CD4-positive, alpha-beta T cell (primary cell): ENCODE results near the gene TACO1. TPM values are rescaled to one million over a fixed set of nuclear protein-coding genes. Genes with fewer than 3 reads are reported as not detected.

ENCODE experiments used
- ATAC-seq: fragments of 200-7000 bp; cut with Tn5 transposase; one replicate; pipeline ENCODE4 v1.10.0; 2022; ENCODE audit warnings: mild to moderate bottlenecking; ENCODE audit not compliant: poor library complexity
- CTCF ChIA-PET: fragments of 350-600 bp; sonication (Branson Sonifier 250); formaldehyde crosslinking; loops from one replicate; lab custom pipeline; 2021; ENCODE audit warnings: antibody characterized with exemption, inconsistent platforms; lab: Charles Lee
- POLR2A ChIA-PET: fragments of 350-600 bp; sonication (Branson Sonifier 250); formaldehyde crosslinking; loops from one replicate; lab custom pipeline; 2021; ENCODE audit warnings: antibody characterized with exemption, inconsistent platforms; lab: Charles Lee
- DNase-seq, 14 experiments: peaks; one replicate each; pipeline ENCODE4 v3.0.0-alpha.2; 2013 to 2020; ENCODE audit warnings: mixed read lengths in 2 of 14
- H3K27ac ChIP-seq, 2 donors: one replicate each; pipeline versions ENCODE4 v1.5.1 to v1.7.0; 2013; ENCODE audit warnings: low read length in 2 of 2, low read depth in 1 of 2, mild to moderate bottlenecking in 1 of 2
- H3K27me3 ChIP-seq, 2 experiments: 1 replicate in 1 of 2; 2 replicates in 1 of 2; pipeline versions ENCODE4 v1.6.1 to v1.7.0; 2013; ENCODE audit warnings: low read length in 2 of 2, control low read depth in 1 of 2, mild to moderate bottlenecking in 1 of 2, moderate library complexity in 1 of 2; ENCODE audit not compliant: insufficient read depth in 2 of 2, control insufficient read depth in 1 of 2
- H3K36me3 ChIP-seq: one replicate; pipeline ENCODE4 v1.6.1; 2013; ENCODE audit warnings: low read length, control low read depth; ENCODE audit not compliant: insufficient read depth
- H3K4me1 ChIP-seq: one replicate; pipeline ENCODE4 v1.6.1; 2013; ENCODE audit warnings: low read length, control low read depth; ENCODE audit not compliant: insufficient read depth
- H3K4me3 ChIP-seq: one replicate; pipeline ENCODE4 v1.5.1; 2013; ENCODE audit warnings: mild to moderate bottlenecking, low read length, moderate library complexity
- H3K9me3 ChIP-seq, 2 experiments: 1 replicate in 1 of 2; 2 replicates in 1 of 2; pipeline versions ENCODE4 v1.6.1 to v1.7.0; 2013; ENCODE audit warnings: low read length in 2 of 2, mild to moderate bottlenecking in 2 of 2, control low read depth in 1 of 2, moderate library complexity in 1 of 2; ENCODE audit not compliant: control insufficient read depth in 1 of 2, insufficient read depth in 1 of 2
- H3K27ac Mint-ChIP-seq: one replicate; pipeline ENCODE4 v1.8.0; 2020; ENCODE audit warnings: mixed read lengths
- H3K27me3 Mint-ChIP-seq: one replicate; pipeline ENCODE4 v1.8.0; 2021; ENCODE audit warnings: mixed read lengths
- H3K36me3 Mint-ChIP-seq: one replicate; pipeline ENCODE4 v1.8.0; 2021; ENCODE audit warnings: low read depth, mixed read lengths
- H3K4me1 Mint-ChIP-seq: one replicate; pipeline ENCODE4 v1.8.0; 2021; ENCODE audit warnings: low read depth, mixed read lengths
- H3K4me3 Mint-ChIP-seq: one replicate; pipeline ENCODE4 v1.8.0; 2020; ENCODE audit warnings: mild to moderate bottlenecking, mixed read lengths
- H3K9me3 Mint-ChIP-seq: one replicate; pipeline ENCODE4 v1.8.0; 2020; ENCODE audit warnings: mixed read lengths
- intact Hi-C, 2 experiments: fragments of 100-400 bp; cut with DNase I in 1 of 2; cut with micrococcal nuclease in 1 of 2; formaldehyde crosslinking; loops; one replicate each; pipeline versions ENCODE4 v1.15.1 to v1.9.0; 2023 to 2025; cut with DNase I, micrococcal nuclease
- total RNA-seq, 174 experiments: library from RNA in 2 of 174; stranded (reverse) in 2 of 174; gene quantifications; one replicate each; pipeline ENCODE4 v1.2.3 and lab custom pipeline; 2021 to 2026
- TF ChIP-seq, protein P1 (sequence below): fragments of 200-600 bp; IDR thresholded peaks from one replicate; pipeline ENCODE4 v1.8.0; 2022; ENCODE audit warnings: antibody characterized with exemption, mild to moderate bottlenecking

The TACO1 gene
- total RNA-seq, 2 experiments from 2014 or later: 11.3 to 13.2 TPM

DNA sequence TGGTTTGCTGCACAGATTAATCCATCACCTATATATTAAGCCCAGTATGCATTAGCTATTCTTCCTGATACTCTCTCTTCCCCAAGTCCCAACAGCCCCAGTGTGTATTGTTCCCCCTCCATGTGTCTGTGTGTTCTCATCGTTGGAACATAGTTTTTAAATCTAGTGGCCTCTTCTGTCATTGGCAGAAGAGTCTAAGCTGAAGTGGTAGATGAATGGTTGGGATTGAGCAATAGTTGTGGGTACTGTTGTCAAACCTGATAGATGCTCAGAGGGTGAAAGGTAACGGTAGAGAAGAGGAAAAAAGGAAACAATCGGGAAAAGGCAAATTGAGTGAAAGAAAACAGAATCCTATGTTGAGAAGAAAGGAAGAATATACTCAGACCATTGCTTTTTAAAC is 51.4 kb downstream of the TACO1 start:
- Mint-ChIP-seq H3K9me3 (no peaks in the 10 kb centered on the region), H3K27ac (no peak overlapping the region), H3K4me3 (no peak overlapping the region), H3K4me1 (peaks cover 11% of the 10 kb centered on the region), H3K36me3 (peaks cover 88% of the 10 kb centered on the region), H3K27me3 (no peaks in the 10 kb centered on the region)
- no peak overlapping the region for H3K4me3 ChIP-seq
- intact Hi-C loops: no loop called here
- no peak for ATAC-seq
- H3K36me3 ChIP-seq: peaks cover 35% of the 10 kb centered on the region
- peaks cover 8% of the 10 kb centered on the region for H3K4me1 ChIP-seq
- no peaks in the 10 kb centered on the region for H3K27me3 ChIP-seq
- CTCF ChIA-PET: no interaction called here
- H3K9me3 ChIP-seq: no peaks in the 10 kb centered on the region
- TF ChIP-seq, protein P1, sequence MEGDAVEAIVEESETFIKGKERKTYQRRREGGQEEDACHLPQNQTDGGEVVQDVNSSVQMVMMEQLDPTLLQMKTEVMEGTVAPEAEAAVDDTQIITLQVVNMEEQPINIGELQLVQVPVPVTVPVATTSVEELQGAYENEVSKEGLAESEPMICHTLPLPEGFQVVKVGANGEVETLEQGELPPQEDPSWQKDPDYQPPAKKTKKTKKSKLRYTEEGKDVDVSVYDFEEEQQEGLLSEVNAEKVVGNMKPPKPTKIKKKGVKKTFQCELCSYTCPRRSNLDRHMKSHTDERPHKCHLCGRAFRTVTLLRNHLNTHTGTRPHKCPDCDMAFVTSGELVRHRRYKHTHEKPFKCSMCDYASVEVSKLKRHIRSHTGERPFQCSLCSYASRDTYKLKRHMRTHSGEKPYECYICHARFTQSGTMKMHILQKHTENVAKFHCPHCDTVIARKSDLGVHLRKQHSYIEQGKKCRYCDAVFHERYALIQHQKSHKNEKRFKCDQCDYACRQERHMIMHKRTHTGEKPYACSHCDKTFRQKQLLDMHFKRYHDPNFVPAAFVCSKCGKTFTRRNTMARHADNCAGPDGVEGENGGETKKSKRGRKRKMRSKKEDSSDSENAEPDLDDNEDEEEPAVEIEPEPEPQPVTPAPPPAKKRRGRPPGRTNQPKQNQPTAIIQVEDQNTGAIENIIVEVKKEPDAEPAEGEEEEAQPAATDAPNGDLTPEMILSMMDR: no peak
- POLR2A ChIA-PET: no interaction called here
- no peak for DNase-seq
- H3K27ac ChIP-seq: no peak overlapping the region

DNA sequence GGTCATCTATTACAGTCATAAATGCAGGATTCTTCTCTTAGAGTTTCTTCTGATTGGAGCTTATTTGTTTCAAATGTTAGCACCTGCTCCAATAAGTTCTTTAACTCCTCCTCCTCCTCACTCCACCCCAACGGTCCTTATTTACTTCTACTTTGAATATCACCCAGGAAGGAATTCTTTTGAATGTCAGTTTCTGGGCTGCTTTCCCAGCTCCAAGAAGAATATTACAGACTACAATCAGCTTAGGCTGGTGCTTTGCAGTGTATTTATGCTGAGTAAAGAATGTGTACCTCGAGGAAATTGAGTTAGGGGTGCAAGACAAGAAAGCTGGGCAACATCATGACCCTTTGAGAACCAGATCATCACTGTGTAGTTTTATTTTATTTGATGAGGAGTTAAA is 52.4 kb downstream of the TACO1 start:
- intact Hi-C loops: no loop called here
- H3K27me3 Mint-ChIP-seq: no peaks in the 10 kb centered on the region
- Histone ChIP-seq H3K27ac (no peak overlapping the region), H3K9me3 (no peaks in the 10 kb centered on the region), H3K4me1 (peaks cover 8% of the 10 kb centered on the region), H3K4me3 (no peak overlapping the region), H3K36me3 (peaks cover 40% of the 10 kb centered on the region), H3K27me3 (no peaks in the 10 kb centered on the region)
- DNase-seq (no peak), ATAC-seq (no peak)
- H3K4me1 Mint-ChIP-seq: peaks cover 11% of the 10 kb centered on the region
- TF ChIP-seq, protein P1: no peak
- ChIA-PET CTCF (no interaction called here), POLR2A (no interaction called here)
- H3K4me3 Mint-ChIP-seq: no peak overlapping the region
- H3K36me3 Mint-ChIP-seq: peaks cover 90% of the 10 kb centered on the region
- no peak overlapping the region for H3K27ac Mint-ChIP-seq
- no peaks in the 10 kb centered on the region for H3K9me3 Mint-ChIP-seq

DNA sequence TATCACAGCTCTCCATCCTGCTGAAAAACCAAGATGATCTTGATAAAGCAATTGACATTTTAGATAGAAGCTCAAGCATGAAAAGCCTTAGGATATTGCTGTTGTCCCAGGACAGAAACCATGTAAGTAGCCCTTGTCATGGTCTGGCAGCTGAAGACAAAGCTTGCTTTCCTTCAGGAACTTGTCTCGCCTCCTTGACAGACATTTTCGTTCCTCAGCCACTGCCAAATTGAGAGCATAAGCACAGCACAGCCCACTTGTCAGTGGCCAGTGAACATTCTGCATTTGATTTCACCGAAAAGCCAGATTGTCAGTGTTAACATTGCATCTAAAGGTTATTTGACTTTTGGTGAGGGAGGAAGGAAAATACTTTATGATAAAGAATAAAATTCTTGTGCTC is 57.1 kb downstream of the TACO1 start:
- intact Hi-C loops: no loop called here
- H3K4me3 Mint-ChIP-seq: no peak overlapping the region
- ChIA-PET CTCF (no interaction called here), POLR2A (interaction anchor here (0.6 to 1.4 kb wide), 3 partner anchors 35 to 52 kb away, joined by 3 to 7 read pairs (median 5); partner anchors contain the start of gene MAP3K3)
- H3K27ac Mint-ChIP-seq: no peak overlapping the region
- H3K4me1 Mint-ChIP-seq: no peaks in the 10 kb centered on the region
- no peak for DNase-seq
- ATAC-seq: no peak
- H3K4me1 ChIP-seq: no peaks in the 10 kb centered on the region
- H3K27ac ChIP-seq: no peak overlapping the region
- peaks cover 91% of the 10 kb centered on the region for H3K36me3 Mint-ChIP-seq
- H3K27me3 ChIP-seq: no peaks in the 10 kb centered on the region
- no peak overlapping the region for H3K4me3 ChIP-seq
- TF ChIP-seq, protein P1: no peak
- no peaks in the 10 kb centered on the region for H3K27me3 Mint-ChIP-seq
- H3K9me3 ChIP-seq: no peaks in the 10 kb centered on the region
- no peaks in the 10 kb centered on the region for H3K9me3 Mint-ChIP-seq
- peaks cover 67% of the 10 kb centered on the region for H3K36me3 ChIP-seq

Other genes with a start within 250 kb of the TACO1 start
- gene CYB561, start 154.6 kb upstream of the TACO1 start, total RNA-seq: 10 to 100 TPM; 17.4 to 18.1 TPM
- gene ACE, start 123.8 kb upstream of the TACO1 start, total RNA-seq: 10 to 100 TPM in 1 of 2 experiments, 1 to 10 TPM in 1; 7.4 to 10.2 TPM
- not detected for gene KCNH6, start 77.5 kb upstream of the TACO1 start, total RNA-seq
- gene DCAF7, start 50.4 kb upstream of the TACO1 start, total RNA-seq: 10 to 100 TPM; 11.3 to 11.9 TPM
- 10 to 100 TPM; 75.8 to 78.1 TPM for gene MAP3K3, start 21.5 kb downstream of the TACO1 start, total RNA-seq
- gene LIMD2, start 99.2 kb downstream of the TACO1 start, total RNA-seq: 100 to 1,000 TPM; 711 to 727 TPM
- gene STRADA, start 140.9 kb downstream of the TACO1 start, total RNA-seq: 10 to 100 TPM; 50.9 to 51.0 TPM
- gene CCDC47, start 172.7 kb downstream of the TACO1 start, total RNA-seq: 10 to 100 TPM; 31.0 to 31.3 TPM
- gene DDX42, start 173.3 kb downstream of the TACO1 start, total RNA-seq: 100 to 1,000 TPM; 112 to 117 TPM
- 10 to 100 TPM; 83.1 to 84.6 TPM for gene PSMC5, start 226.5 kb downstream of the TACO1 start, total RNA-seq
- gene FTSJ3, start 226.8 kb downstream of the TACO1 start, total RNA-seq: 10 to 100 TPM; 47.6 to 51.1 TPM
- 100 to 1,000 TPM; 102 to 111 TPM for gene SMARCD2, start 241.8 kb downstream of the TACO1 start, total RNA-seq